GM18517 (cell line): ENCODE measurements around the gene PCDH1.

ENCODE experiments used
- ATAC-seq: cut with Tn5 transposase; IDR thresholded peaks from one replicate; pipeline ENCODE4 v1.9.1; 2021; ENCODE audit warnings: mild to moderate bottlenecking, moderate library complexity; ENCODE audit not compliant: unreplicated experiment

PCDH1 gene

DNA sequence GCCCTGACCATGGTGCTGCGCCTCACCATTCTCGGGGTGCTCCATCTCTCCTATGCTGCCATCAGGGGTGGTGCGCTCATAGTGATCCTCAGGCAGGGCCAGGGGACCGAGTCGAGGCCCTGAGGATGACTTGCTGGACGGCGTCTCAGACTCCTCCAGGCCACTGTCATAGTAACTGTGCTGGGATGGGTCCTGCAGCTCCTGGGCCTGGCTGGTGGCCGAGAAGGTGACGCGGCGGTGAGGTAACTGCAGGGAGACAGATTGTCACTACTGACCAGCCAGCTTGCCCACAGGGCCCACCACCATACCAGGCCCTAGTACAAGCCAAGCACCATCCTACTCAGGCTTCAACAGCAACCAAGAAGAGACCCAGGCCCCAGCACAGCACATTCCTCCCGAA lies 21.0 kb downstream of the PCDH1 start:
- no peak for ATAC-seq

DNA sequence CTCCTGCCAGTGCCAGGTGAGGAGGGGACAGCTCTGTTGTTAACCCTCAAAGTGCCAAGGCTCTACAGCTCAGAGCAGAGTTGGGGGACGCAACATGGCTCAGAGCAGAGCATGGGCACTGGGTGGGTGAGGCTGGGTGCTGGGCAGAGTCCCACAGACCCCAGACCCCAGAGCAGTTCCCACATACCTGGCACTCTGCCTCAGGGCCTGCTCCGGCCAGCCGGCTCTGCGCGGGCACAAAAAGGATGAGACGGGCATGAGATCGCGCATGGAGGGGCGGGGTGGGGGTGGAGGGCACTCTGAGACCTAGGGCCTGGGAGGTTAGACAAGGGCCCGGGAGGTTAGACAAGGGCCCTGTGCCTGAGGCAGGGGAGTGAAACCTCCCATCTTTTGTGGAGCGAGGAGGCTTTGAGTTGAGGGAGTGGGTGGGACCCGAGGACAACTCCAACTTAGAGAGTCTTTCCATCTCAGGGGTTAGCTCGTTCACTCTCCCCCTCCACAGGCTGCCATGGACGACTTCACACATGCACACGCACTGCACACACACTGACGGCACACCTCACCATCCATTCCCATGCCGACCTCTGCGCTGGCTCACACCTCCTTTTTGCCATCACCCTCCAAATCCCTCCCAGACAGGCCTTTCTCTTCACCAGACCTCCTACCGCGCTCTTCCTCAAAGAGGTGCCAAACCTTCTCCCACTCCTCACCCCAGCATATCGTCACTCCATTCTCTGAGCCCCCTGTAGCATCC lies 22.0 kb downstream of the PCDH1 start:
- no peak for ATAC-seq

DNA sequence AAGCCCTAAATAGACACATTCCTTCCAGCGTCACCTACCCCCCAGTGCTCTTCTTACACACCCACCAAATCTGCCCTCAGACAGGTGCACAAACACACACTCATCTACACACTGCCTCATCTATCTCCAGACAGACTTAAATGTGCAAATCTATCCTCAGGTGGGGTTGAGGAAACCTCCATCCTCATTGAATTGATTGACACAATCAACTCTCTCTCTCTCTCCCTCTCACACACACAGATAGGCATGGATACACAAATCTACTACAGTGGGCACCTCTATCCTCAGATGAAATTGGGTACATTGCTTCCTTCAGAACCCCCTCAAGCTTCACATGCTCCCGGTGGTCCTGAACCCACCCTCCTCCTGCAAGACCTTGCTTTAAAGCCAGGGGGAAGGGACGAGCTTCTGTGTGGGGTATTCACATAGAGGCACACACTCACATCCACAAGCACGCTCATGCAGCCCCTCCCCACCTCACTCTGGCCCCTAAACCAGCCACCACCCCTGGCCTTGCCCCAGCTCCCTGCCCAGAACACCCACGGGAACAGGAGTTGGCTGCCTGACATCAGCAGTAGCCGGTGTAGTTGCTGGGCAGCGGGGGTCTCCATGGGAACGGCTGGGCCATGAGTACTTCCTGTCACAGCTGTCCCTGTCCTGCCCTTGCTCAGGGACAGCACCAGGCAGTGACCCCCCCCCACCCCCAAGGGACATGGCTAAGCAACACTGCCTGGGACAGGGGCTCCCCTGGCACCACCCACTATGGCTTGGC lies 22.8 kb downstream of the PCDH1 start:
- ATAC-seq = no peak

DNA sequence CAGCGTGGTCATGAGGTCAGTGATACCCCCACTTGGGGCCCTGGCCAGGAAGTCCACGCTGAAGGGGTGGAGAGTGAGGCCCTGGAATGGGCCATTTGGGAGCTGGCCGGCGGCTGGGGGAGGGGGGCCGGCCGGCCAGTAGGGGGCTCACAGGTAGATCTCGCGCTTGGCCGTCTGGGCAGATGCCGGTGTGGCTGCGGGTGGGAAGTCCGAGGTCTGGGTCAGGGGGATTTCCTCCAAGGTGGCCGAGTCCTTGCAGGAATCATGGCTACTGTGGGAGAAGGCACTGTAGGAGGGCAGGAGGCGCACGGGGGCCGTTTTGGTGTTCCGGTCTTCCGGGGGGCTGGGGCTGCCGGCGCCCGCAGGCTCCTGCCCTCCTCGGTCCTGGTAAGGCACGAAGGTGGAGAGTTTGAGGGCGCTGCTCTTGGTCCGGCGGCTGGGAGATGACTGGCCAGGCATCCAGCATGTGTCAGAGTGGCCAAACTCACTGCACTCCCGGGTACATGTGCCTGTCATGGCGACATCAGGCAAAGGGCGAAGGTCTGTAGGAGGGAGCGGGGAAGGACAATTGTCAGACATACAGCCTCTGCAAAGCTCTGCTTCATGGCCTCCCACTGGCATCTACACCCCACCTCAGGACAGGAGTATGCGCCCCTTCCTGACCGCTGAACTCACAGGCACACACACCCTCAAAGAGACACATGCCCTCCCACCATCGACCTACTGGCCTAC lies 24.1 kb downstream of the PCDH1 start:
- no peak for ATAC-seq

DNA sequence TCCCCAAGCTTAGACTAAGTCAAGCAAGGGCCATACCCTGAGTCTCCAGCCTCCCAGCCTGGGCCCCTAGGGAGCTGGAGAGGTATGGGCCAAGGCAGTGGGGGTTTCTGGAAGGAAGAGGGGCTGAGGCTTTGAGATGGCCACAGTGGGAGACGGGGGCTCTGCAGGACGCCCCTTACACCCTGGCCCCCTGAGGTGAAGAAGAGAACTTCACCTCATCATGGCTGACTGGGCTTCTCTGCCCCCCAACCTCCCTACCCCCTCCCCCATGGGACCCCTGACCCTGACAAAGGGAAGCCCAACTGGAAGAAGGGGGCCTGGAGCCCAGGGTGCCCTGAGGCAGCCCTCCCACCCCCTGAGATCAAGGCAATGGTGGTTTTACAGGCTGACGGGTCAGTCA lies 25.8 kb downstream of the PCDH1 start:
- ATAC-seq = no peak

DNA sequence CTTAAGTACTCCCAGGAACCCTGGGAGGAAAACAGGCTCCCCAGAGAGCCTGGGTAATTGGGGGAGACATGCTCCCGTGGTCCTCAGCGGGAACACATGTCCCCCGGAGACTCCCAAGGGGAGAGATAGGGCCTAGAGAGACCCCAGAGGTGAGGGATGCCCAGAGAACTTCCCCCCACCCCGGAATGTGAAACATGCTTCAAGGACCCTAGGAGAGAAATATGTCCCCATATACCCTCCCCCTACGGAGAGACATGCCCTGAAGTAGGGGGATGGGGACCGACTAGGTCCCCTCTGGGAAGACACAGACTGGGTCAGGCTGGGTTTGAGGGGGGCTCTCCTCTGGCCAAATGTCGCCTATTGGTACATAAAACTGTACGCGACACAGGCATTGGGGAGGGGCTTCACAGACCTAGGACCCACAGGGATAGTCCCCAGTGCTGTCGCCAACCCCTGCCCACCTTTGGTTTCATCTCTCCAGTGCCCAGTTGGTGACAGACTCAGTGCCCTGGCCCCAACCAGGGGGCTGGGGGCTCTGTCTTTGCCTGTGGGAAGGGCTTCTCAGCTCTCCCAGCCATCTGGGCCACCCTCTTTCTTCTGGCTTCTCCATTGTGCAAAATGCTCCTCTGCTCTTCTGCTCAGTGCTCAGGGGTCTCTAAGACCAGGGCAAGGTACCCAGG lies 26.9 kb downstream of the PCDH1 start:
- ATAC-seq = no peak

DNA sequence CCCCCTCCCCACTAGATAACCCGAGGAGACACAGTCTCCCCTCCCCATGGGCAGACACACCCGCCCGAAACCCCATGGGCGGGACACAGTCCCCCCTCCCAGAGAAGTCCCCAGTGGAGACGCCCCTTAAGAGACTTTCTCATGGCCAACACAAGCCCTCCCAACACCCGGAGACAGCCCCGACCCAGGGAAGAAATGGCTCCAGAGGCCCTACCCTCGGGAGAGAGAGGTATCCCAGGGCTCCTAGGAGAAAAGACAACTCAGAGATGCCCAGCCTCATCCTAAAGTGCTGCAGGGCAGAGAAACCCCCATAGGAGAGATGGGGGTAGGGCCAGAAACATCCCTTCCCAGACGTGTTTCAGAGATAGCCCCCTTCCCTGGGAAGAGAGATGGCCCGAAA lies 27.4 kb downstream of the PCDH1 start:
- ATAC-seq = no peak

DNA sequence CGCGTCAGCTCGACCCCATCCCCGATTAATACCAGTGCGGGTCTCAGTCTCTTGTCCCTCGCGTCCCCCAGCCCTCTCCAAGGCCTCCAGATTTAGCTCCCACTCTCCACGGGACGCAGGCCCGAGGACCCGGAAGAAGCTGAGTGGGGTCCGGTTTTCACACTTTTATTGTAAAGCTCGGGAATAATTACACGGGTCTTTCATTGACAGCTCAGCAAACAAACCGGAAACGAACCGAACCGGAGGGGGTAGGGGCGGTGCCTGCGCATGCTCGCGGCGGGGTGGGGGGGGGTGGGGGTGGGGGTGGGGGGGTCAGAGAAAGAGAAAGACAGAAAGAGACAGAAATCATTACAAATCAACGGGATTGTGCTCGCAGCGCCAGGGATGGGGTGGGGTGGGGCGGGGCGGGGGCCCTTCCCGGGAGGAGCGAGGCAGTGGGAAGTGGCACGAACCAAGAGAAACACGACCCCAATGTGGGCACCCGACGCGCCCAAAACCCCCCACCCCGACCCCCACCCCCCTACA lies 27.9 kb downstream of the PCDH1 start:
- ATAC-seq = no peak

DNA sequence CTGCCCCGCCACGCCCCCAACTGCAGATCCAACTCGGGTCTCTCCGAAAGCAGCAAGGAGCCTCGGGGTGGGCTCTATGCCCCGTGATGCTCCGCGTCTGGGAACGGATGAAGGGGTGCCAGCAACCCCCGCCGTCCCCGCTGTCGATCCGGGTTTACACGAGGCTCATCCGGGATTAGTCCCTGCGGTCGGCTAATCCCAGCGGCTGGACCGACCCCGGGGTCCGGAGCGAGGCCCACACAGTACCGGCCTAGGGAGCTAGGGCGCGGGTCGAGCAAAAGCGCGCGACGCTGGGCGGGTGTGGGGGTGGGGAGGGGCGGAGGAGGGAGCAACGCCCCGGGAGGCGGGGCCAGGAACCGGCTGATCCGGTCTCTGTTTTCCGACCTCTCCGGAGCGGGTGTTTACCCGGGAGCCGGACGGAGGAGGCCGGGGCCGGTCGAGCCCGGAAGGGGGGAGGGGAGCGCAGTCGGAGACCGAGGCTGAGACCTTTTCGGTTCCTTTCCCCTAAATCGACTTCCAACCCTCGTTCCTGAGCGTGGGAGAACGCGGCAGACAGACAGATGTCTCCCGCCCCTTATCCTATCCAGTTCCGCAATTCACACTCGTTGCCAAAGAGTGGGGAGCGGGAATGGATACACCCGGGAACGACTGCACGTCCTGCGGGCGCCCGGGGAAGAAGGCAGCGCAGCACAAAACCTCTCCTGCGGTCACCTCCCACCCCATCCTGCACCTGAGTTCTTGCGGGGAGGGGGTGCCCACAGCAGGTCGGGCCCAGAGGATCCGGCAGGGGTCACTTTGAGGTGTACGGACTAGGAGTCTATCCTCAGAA lies 28.6 kb downstream of the PCDH1 start:
- peak; percentile 71 for ATAC-seq

DNA sequence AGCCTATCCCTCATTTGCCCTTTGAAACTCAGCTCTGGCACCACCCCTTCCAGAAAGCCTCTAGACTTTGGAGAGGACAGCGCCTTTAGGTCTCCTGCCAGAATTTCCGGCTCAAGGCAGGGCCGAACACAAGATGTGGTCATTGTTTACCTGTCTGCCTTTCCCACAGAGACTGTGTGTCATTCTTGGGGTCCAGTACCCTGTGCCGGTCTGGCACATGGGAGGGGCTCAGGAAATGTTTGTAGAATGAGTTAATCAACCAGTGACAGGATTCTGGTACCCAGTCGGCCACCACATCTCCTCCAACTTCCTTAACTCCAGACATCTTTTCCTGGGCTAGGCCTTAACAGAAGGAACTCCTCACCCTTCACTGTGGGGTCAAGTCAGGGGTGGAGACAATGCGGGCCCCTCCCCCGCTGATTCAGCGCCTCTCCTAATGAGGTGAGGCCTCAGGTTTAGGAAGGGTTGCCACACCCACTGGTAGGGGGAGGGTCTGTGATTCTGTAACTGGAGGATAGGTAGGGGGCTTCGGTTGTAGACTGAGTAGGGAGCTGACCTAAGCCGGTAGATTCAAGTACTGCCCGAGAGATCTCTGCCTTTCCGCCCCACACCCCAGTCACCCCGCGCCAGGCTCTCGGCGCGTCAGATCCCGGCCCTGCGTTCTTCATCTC lies 29.3 kb downstream of the PCDH1 start:
- ATAC-seq = peak; percentile 10

DNA sequence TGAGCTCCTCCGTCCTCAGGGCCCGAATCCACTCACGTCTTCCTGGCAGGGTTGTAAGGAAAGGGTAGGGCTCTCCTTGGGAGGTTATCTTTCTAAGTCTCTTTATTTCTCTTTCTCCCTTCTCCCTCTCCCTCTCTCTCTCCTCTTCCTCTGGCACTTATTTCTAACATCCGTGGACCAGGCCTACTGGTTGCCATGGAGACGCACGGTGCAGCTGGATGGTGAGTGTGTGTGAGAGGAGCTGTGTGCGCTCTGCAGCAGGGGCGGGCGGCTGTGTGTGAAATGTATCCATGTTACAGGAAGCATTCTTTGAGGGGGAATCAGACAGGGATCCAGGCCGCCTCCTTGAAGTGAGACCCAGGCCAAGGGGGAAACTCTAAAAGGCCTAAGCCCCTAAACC lies 32.2 kb downstream of the PCDH1 start:
- ATAC-seq = no peak

DNA sequence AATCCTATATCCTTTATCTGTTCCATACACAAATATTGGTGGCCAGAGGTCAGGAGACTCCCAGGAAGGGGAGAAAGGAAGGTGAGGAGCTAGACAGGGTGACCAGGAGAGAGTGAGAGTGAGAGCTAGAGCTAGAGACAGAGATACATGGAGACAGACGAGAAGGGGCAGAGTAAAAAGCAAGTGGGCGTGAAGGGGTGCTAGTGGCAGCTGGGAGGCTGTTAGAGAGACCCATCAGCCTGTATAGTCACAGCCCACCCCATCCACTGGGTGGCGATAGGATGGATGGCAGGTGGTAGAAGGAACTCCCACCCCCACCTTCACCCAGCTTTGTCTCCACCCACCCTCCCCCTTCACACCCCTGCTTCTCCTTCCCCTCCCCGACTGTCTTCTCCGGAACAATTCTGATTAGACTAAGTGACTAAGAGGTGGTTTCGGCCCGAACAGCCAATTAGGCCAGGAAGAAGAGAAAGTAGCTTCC lies 32.8 kb downstream of the PCDH1 start:
- ATAC-seq = no peak

DNA sequence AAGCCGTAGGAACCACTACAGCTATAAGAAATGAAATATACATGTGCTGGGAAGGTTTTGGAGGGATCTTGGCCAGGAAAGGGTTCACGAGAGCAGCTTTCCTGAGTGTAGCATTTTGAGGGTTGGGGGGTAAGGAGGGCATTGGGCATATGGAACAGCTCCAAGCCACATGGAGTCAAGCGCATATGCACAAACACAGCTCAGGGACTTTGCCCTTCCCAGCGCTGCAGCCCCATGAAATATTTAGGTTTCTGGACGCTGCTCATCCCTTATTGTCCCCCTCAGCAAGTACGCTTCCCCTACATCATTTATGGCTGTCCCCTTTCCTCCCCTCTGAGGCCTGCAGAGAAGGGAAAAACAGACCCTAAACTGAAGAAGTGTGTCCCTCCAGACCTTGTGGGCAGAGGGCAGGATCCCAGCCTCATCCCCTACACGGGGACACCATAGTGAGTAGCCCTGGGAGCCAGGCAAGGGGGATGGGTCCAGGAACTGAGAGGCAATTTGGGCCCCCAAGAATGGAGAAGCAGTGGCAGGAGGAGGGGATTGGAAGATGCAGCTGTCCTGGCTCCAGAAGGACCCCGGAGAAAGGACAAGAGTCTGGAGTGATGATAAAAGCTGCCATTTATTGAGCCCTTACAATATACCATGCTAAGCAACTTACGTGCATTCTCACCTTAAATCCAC lies 33.7 kb downstream of the PCDH1 start:
- no peak for ATAC-seq

DNA sequence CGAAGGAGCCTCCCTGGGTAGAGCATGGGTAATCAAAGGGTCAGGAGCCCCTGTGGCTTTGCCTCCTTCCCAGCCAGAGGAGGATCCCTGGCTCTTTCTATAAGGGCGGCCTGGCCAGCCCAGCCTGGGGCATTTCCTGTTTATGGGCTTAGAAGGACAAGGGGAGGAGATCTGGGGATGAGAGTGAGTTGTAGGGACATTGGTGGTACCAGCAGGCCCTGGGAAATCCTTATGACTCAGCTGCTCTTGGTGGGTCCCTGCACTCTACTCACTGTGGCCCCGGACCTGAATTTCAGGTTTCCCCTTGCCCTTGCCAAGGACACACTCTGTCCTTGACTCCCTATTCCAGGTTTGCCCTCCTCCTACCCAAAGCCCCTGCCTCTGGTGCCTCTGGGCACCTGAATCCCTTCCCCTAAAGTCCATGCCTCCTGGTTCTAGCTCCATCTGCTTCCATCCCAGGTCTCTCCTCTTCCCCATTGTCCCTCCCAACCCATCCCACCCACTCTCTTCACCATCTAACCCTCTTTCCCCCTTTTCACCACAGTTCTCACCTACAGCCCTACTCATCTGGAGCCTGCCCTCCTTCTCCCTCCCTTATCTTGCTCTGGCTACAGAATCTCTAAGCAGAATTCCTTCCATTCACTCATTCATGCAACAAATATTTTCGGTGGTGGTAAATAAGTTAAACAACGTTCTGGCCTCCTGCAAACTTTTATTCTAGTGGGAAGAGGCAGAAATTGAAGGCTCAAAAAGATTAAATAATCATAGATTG lies 34.9 kb downstream of the PCDH1 start:
- no peak for ATAC-seq

DNA sequence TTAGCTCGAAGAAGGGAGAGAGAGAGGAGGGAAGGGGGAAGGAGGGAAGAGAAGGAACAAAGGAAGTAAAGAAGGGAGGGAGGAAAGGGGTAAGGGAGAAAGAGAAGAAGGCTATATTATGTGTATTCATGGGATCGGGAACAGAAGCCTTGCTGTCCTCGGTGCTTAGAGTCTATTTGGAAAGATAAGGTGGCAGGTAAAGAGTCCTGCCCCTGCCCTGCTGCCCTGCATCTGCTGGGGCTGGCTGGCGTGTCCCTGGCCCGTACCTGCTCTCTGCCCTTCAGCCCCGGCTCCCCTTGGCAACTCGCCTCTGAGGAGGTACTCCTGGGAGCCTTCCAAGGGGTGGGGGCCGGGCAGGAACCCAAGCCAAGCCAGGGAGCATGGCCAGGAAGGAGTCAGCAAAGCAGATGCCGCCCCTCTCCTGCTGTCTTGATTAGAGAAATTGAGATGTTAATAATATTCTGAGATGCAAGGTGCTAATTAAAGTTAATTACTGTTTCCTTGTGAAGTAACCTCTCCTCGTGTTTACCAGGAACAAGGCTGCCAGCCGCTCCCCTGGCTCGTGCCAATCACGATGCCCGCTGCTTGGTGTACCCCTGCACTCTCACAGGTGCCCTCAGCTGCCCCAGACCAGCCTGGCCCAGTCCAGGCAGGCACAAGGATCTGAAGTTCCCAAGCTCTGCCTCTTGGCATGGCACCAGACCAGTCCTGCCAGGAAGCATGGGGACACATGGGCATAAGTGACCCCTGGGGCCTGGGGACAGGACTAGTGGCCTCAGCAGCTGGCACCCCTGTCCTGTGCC lies 36.6 kb downstream of the PCDH1 start:
- ATAC-seq = no peak

DNA sequence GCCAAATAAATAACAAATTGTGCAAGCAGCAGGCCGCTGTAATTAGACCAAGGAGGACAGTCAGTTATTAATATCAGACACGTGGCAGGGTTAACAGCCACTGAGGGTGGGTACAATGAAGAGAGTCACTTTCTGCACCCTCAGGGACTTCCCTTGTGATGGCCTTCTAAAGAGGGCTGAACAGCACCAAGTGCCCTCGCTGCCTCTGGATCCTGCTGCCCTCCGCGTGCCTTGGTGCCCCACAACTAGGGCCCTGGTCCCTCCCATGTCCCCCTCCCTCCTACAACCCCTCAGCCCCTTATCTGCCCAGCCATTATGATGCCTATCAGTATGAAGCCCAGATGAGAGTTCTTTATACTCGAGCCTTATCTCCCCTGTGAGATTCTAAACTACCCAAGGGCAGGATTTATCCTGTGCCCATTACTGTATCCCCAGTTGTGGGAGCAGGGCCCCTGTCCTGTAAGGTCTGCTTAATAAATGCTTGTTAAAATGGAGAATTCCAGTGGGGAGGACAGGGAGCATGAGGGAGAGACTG lies 37.3 kb downstream of the PCDH1 start:
- ATAC-seq = no peak

DNA sequence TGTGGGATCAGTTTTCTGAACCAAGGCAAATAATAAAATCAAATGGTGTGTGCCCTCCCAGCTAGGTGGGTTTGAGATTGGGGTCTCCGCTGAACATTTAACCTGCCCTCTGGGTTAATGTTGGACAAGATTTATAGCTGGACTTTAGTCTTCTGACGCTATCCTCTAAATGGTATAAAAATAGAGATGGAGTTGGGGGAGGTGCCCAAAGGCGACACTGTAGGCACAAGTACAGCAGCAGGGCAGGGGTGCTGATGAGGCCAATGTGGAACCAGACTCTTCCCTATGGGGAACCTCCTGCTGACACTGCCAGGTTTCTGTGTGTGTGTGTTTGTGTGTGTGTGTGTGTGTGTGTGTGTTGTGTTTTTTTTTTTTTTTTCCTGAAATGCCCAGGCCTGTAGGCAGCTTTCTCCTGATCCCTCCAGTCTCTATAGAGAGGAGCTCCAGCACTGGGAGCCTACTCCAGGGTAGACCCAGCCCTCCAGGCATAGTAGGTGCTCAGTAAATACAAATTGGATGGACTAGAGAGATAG lies 37.9 kb downstream of the PCDH1 start:
- no peak for ATAC-seq
